22Rv1 (cell line): Measurements from ENCODE around the gene PIGS.

ENCODE experiments used
- CTCF ChIP-seq: fragments of 450-650 bp; IDR thresholded peaks from 2 replicates; pipeline ENCODE4 v1.5.1; 2017; ENCODE audit warnings: mild to moderate bottlenecking
- ZFX ChIP-seq: fragments of 450-650 bp; IDR thresholded peaks from 2 replicates; pipeline ENCODE4 v1.6.1; 2017; ENCODE audit warnings: antibody characterized with exemption, borderline replicate concordance

GRCh38 chr17:28598799-28599310 lies 27.5 kb upstream of the PIGS start, which contains the start of gene SPAG5:
- no peak for TF ChIP-seq CTCF
- no peak for TF ChIP-seq ZFX
